H9 (cell line): ENCODE data around the gene PMIS2. TPM values are rescaled to one million over a fixed set of nuclear protein-coding genes. Genes with fewer than 3 reads are reported as not detected.

Experiments used
- DNase-seq: peaks from one replicate; pipeline ENCODE4 v3.0.0-alpha.2; 2017
- H2AFZ ChIP-seq: one replicate; pipeline ENCODE4 v1.6.1; 2013; ENCODE audit warnings: mild to moderate bottlenecking, low read length, control low read depth, moderate library complexity
- H2AK5ac ChIP-seq: 2 replicates; pipeline ENCODE4 v1.6.1; 2013; ENCODE audit warnings: low read length, control low read depth, mixed read lengths; ENCODE audit not compliant: insufficient read length
- H2BK120ac ChIP-seq: one replicate; pipeline ENCODE4 v1.6.1; 2013; ENCODE audit warnings: low read depth, mild to moderate bottlenecking, low read length, control low read depth, inconsistent platforms; ENCODE audit not compliant: poor library complexity, severe bottlenecking
- H2BK12ac ChIP-seq: 2 replicates; pipeline ENCODE4 v1.6.1; 2013; ENCODE audit warnings: low read length, control low read depth, mixed read lengths, low read depth; ENCODE audit not compliant: insufficient read length
- H2BK15ac ChIP-seq: 2 replicates; pipeline ENCODE4 v1.6.1; 2013; ENCODE audit warnings: low read depth, low read length, control low read depth
- H2BK20ac ChIP-seq: one replicate; pipeline ENCODE4 v1.6.1; 2013; ENCODE audit warnings: low read depth, mild to moderate bottlenecking, low read length, control low read depth, inconsistent platforms; ENCODE audit not compliant: poor library complexity, severe bottlenecking
- H2BK5ac ChIP-seq: 2 replicates; pipeline ENCODE4 v1.6.1; 2013; ENCODE audit warnings: low read length, control low read depth, mixed read lengths; ENCODE audit not compliant: insufficient read length
- H3K14ac ChIP-seq: 2 replicates; pipeline ENCODE4 v1.6.1; 2013; ENCODE audit warnings: low read length, control low read depth; ENCODE audit not compliant: insufficient read depth
- H3K18ac ChIP-seq: 2 replicates; pipeline ENCODE4 v1.6.1; 2013; ENCODE audit warnings: low read depth, mild to moderate bottlenecking, mixed read lengths, low read length, control low read depth; ENCODE audit not compliant: insufficient read length
- H3K23ac ChIP-seq: 2 replicates; pipeline ENCODE4 v1.6.1; 2013; ENCODE audit warnings: low read length, control low read depth, mixed read lengths, low read depth; ENCODE audit not compliant: insufficient read length
- H3K23me2 ChIP-seq: 2 replicates; pipeline ENCODE4 v1.6.1; 2013; ENCODE audit warnings: low read depth, mild to moderate bottlenecking, mixed read lengths, low read length, control low read depth; ENCODE audit not compliant: insufficient read length, poor library complexity, severe bottlenecking
- H3K27ac ChIP-seq: 2 replicates; pipeline ENCODE4 v1.5.1; 2013; ENCODE audit warnings: low read length, control low read depth, mixed read lengths, low read depth; ENCODE audit not compliant: insufficient read length
- H3K27me3 ChIP-seq: 2 replicates; pipeline ENCODE4 v1.6.1; 2013; ENCODE audit warnings: low read length, control low read depth, inconsistent platforms; ENCODE audit not compliant: insufficient read depth
- H3K4ac ChIP-seq: 2 replicates; pipeline ENCODE4 v1.6.1; 2013; ENCODE audit warnings: low read depth, mild to moderate bottlenecking, control low read depth, inconsistent platforms, low read length, moderate library complexity
- H3K4me1 ChIP-seq: 2 replicates; pipeline ENCODE4 v1.6.1; 2013; ENCODE audit warnings: low read length, control low read depth, inconsistent platforms; ENCODE audit not compliant: insufficient read depth
- H3K4me2 ChIP-seq: 2 replicates; pipeline ENCODE4 v1.6.1; 2013; ENCODE audit warnings: low read length, control low read depth, mixed read lengths; ENCODE audit not compliant: insufficient read length, insufficient read depth
- H3K56ac ChIP-seq: 2 replicates; pipeline ENCODE4 v1.6.1; 2013; ENCODE audit warnings: low read depth, mild to moderate bottlenecking, mixed read lengths, low read length, control low read depth; ENCODE audit not compliant: insufficient read length
- H3K79me1 ChIP-seq: 2 replicates; pipeline ENCODE4 v1.6.1; 2013; ENCODE audit warnings: low read depth, mild to moderate bottlenecking, moderate library complexity, low read length, control low read depth, inconsistent platforms; ENCODE audit not compliant: insufficient read depth, poor library complexity, severe bottlenecking
- H3K79me2 ChIP-seq: 2 replicates; pipeline ENCODE4 v1.6.1; 2013; ENCODE audit warnings: low read length, control low read depth, inconsistent platforms; ENCODE audit not compliant: insufficient read depth
- H3K9ac ChIP-seq: 2 replicates; pipeline ENCODE4 v1.6.1; 2013; ENCODE audit warnings: low read length, control low read depth, mixed read lengths; ENCODE audit not compliant: insufficient read length; ENCODE audit errors: extremely low read depth
- H3K9me3 ChIP-seq: one replicate; pipeline ENCODE4 v1.6.1; 2013; ENCODE audit warnings: low read depth, low read length, inconsistent platforms; ENCODE audit not compliant: control insufficient read depth
- H3T11ph ChIP-seq: one replicate; pipeline ENCODE4 v1.6.1; 2013; ENCODE audit warnings: mild to moderate bottlenecking, low read length, control low read depth, inconsistent platforms
- H4K20me1 ChIP-seq: one replicate; pipeline ENCODE4 v1.6.1; 2013; ENCODE audit not compliant: control insufficient read depth, insufficient read length, insufficient read depth
- H4K5ac ChIP-seq: 2 replicates; pipeline ENCODE4 v1.6.1; 2013; ENCODE audit warnings: low read depth, mild to moderate bottlenecking, mixed read lengths, low read length, control low read depth; ENCODE audit not compliant: insufficient read length
- H4K8ac ChIP-seq: replicated peaks from 2 replicates; pipeline ENCODE4 v1.6.1; 2013; ENCODE audit warnings: low read length, control low read depth, mixed read lengths, low read depth; ENCODE audit not compliant: insufficient read length
- H4K91ac ChIP-seq: 2 replicates; pipeline ENCODE4 v1.6.1; 2013; ENCODE audit warnings: low read depth, mild to moderate bottlenecking, moderate library complexity, mixed read lengths, low read length, control low read depth; ENCODE audit not compliant: insufficient read length
- H3K27ac Mint-ChIP-seq, 3 experiments: 2 replicates in 2 of 3; 3 replicates in 1 of 3; pipeline ENCODE4 v1.8.0; 2020 to 2021; ENCODE audit warnings: mixed read lengths in 3 of 3, mild to moderate bottlenecking in 1 of 3, moderate library complexity in 1 of 3
- H3K27me3 Mint-ChIP-seq: 2 replicates; pipeline ENCODE4 v1.8.0; 2021; ENCODE audit warnings: low read depth, mild to moderate bottlenecking, moderate library complexity, mixed read lengths
- H3K36me3 Mint-ChIP-seq, 3 experiments: 2 replicates in 2 of 3; 3 replicates in 1 of 3; pipeline ENCODE4 v1.8.0; 2020 to 2021; ENCODE audit warnings: low read depth in 3 of 3, mixed read lengths in 3 of 3; ENCODE audit not compliant: insufficient read depth in 1 of 3
- H3K4me1 Mint-ChIP-seq, 2 experiments: 2 replicates each; pipeline ENCODE4 v1.8.0; 2020; ENCODE audit warnings: mixed read lengths in 2 of 2
- H3K4me3 Mint-ChIP-seq, 2 experiments: 2 replicates in 1 of 2; 3 replicates in 1 of 2; pipeline ENCODE4 v1.8.0; 2020 to 2021; ENCODE audit warnings: mild to moderate bottlenecking in 2 of 2, mixed read lengths in 2 of 2, moderate library complexity in 1 of 2
- H3K9me3 Mint-ChIP-seq, 2 experiments: 2 replicates in 1 of 2; 3 replicates in 1 of 2; pipeline ENCODE4 v1.8.0; 2020; ENCODE audit warnings: mild to moderate bottlenecking in 2 of 2, mixed read lengths in 2 of 2, moderate library complexity in 1 of 2
- WGBS: extraction: QIAGEN DNeasy Blood & Tissue Kit; methylation state at CpG from one replicate; pipeline ENCODE4 v1.1.7; 2013; ENCODE audit warnings: missing lambda C conversion rate, low lambda C conversion rate, mixed read lengths; ENCODE audit not compliant: insufficient read length; ENCODE audit errors: extremely low coverage; 5-methylcytosine and 5-hydroxymethylcytosine counted together
- total RNA-seq: library from RNA; stranded (reverse); gene quantifications from 2 replicates; pipeline ENCODE4 v1.2.1, GENCODE V29; 2021
- TF ChIP-seq, protein P1 (sequence below): fragments of 200-600 bp; sonication (generic); conservative IDR thresholded peaks from 3 replicates; pipeline ENCODE4 v1.8.0; 2021; ENCODE audit warnings: antibody characterized with exemption, mild to moderate bottlenecking

The PMIS2 gene
- total RNA-seq, 1 experiment from 2014 or later = not detected

DNA sequence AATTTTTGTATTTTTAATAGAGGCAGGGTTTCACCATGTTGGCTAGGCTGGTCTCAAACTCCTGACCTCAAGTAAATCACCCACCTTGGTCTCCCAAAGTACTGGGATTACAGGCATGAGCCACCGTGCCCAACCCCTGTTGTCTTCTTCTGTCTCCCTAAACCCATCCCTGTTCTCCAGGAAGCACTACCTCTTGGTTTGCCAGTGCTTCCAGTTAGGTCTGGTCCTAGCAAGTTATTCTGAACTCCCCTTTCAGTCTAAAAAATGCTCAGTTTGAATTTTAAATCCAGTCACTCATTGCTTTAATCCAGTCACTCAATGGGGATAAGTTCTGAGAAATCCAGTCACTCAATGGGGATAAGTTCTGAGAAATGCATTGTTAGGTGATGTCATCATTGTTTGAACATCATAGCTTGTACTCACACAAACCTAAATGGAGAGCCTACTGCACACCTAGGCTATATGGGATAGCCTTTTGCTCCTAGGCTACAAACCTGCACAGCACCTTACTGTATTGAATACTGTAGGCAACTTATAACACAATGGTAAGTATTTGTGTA is 14.5 kb upstream of the PMIS2 start:
- Histone ChIP-seq H2AK5ac (no peak overlapping the region), H2BK5ac (no peak overlapping the region), H3K14ac (no peak overlapping the region), H4K20me1 (peaks cover 2% of the 10 kb centered on the region), H4K8ac (no peak overlapping the region), H2BK120ac (no peak overlapping the region), H3K18ac (no peak overlapping the region), H3K27ac (no peak overlapping the region), H3K4ac (no peak overlapping the region), H3K9ac (no peak overlapping the region), H3K9me3 (peaks cover 12% of the 10 kb centered on the region), H2BK20ac (no peak overlapping the region), H2BK15ac (no peak overlapping the region), H4K91ac (no peak overlapping the region), H3K4me1 (no peaks in the 10 kb centered on the region), H3K79me1 (no peaks in the 10 kb centered on the region), H3T11ph (no peak overlapping the region), H3K4me2 (no peak overlapping the region), H3K23ac (no peak overlapping the region), H3K79me2 (no peaks in the 10 kb centered on the region), H4K5ac (no peak overlapping the region), H3K56ac (no peak overlapping the region), H2AFZ (no peak overlapping the region), H3K27me3 (no peaks in the 10 kb centered on the region), H3K23me2 (no peaks in the 10 kb centered on the region), H2BK12ac (no peak overlapping the region)
- H3K4me3 Mint-ChIP-seq = no peak overlapping the region
- peaks cover 44% of the 10 kb centered on the region for H3K27me3 Mint-ChIP-seq
- H3K9me3 Mint-ChIP-seq = peaks cover 15 to 24% of the 10 kb centered on the region in 2 experiments
- DNase-seq = no peak
- H3K4me1 Mint-ChIP-seq = peaks cover 6 to 7% of the 10 kb centered on the region in 2 experiments
- TF ChIP-seq, protein P1, sequence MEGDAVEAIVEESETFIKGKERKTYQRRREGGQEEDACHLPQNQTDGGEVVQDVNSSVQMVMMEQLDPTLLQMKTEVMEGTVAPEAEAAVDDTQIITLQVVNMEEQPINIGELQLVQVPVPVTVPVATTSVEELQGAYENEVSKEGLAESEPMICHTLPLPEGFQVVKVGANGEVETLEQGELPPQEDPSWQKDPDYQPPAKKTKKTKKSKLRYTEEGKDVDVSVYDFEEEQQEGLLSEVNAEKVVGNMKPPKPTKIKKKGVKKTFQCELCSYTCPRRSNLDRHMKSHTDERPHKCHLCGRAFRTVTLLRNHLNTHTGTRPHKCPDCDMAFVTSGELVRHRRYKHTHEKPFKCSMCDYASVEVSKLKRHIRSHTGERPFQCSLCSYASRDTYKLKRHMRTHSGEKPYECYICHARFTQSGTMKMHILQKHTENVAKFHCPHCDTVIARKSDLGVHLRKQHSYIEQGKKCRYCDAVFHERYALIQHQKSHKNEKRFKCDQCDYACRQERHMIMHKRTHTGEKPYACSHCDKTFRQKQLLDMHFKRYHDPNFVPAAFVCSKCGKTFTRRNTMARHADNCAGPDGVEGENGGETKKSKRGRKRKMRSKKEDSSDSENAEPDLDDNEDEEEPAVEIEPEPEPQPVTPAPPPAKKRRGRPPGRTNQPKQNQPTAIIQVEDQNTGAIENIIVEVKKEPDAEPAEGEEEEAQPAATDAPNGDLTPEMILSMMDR = no peak
- H3K27ac Mint-ChIP-seq = no peak overlapping the region
- H3K36me3 Mint-ChIP-seq = peaks cover 3 to 11% (median 8%) of the 10 kb centered on the region in 3 experiments; a peak in 6 of 7 replicates
- WGBS = no CpG with 5 or more reads among the region's 1 CpG
